AG04449 (cell line): Measurements from ENCODE around the gene HAPSTR1.

ENCODE experiments used
- CTCF ChIA-PET: fragments of 350-600 bp; formaldehyde crosslinking; extraction: SDS; loops from one replicate; lab custom pipeline; 2021; ENCODE audit warnings: antibody characterized with exemption; lab: Yijun Ruan, JAX
- POLR2A ChIA-PET: fragments of 400-600, 350-600 bp; formaldehyde crosslinking; extraction: SDS; loops from one replicate; lab custom pipeline; 2020; ENCODE audit warnings: antibody characterized with exemption, inconsistent platforms; lab: Yijun Ruan, JAX
- DNase-seq: peaks from one replicate; pipeline ENCODE4 v3.0.0-alpha.2; 2010; ENCODE audit warnings: low read depth, low spot score
- H3K4me3 ChIP-seq: 2 replicates; pipeline ENCODE4 v1.5.1; 2011; ENCODE audit warnings: low read depth, mild to moderate bottlenecking, control low read depth, low read length
- CTCF ChIP-seq: IDR thresholded peaks from one replicate; pipeline ENCODE4 v1.5.1; 2011; ENCODE audit warnings: mild to moderate bottlenecking, moderate library complexity, low read length, control low read depth, inconsistent platforms; ENCODE audit not compliant: insufficient read depth; ENCODE audit errors: missing control alignments

The HAPSTR1 gene

DNA sequence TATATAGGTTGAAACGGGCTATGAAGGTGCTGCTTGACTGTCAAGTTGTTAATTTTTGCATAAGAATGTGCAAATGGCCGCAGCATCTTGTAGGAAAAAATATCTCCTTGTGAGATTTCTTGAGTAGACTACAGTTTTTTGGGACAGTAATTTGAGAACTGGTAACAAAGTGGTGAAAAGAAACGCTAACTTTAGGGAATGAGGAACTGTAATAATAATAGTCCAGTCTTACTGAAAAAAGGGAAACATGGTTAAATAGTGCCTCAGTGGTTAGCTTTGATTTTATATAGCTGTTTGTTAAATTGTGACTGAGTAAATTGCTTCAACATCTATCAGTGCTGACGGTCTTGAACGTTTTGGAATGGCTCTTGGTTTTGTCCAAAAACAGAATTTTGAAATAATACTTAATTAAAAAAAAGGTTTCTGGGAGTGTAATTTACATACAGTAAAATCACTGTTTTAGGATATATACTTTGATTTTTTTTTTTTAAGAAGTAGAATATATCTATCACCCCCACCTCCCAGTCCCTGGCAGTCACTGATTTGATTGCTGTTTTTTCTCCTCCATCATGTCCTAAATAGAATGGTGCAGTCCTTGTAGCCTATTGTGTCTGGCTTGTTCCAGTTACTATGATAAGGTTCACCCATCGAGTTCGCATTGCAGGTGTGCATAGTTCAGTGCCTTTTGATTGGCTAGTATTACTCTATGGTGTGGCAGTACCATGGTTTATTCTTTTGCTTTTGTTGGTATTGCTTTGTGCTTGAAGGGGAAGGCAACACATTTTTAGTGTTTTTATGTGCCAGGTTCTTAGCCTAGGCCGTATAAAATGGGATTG is 2.8 kb downstream of the HAPSTR1 start:
- DNase-seq, result no peak
- POLR2A ChIA-PET, result interaction anchor here (1.4 kb wide), 1 partner anchor 17 kb away, joined by 6 read pairs; no protein-coding TSS in a partner anchor
- TF ChIP-seq CTCF, result no peak

DNA sequence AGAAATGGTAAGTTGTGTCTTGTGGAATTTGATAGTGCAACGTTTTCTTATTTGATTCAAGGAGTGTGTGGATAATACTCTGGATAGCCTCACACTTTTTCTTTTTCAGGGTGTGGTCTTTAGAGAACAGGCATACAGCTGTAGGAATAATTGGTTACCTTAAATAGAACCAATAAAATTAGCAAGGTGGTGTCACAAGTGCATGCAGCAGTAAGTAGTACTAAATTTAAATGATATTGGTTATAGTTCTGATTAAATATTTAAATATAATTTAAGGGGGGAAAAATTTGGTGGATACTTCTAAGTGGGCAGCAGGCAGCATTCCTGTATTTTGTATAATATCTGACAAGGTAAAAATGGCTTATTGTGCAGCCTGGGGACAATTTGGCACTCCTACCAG is 3.7 kb downstream of the HAPSTR1 start:
- CTCF ChIA-PET, result interaction anchor here (0.8 kb wide), 1 partner anchor 86 kb away, joined by 3 read pairs; no protein-coding TSS in a partner anchor
- no peak for TF ChIP-seq CTCF
- H3K4me3 ChIP-seq, result peak overlapping the region; percentile 93
- no peak for DNase-seq
- POLR2A ChIA-PET, result interaction anchor here (0.5 kb wide), 1 partner anchor 39 kb away, joined by 4 read pairs; no protein-coding TSS in a partner anchor

More for the DNA sequence above, 2.8 kb downstream of the HAPSTR1 start:
- H3K4me3 ChIP-seq, result peak overlapping the region; percentile 93
- CTCF ChIA-PET, result interaction anchor here (0.6 to 1.9 kb wide), 3 partner anchors 85 to 190 kb away, joined by 3 to 6 read pairs (median 3); no protein-coding TSS in a partner anchor

GRCh38 chr16:9095656-9096397 is 4.4 kb downstream of the HAPSTR1 start:
- DNase-seq, result no peak
- CTCF ChIA-PET, result interaction anchor here (1.7 to 2.0 kb wide), 2 partner anchors 87 to 99 kb away, joined by 3 to 7 read pairs; no protein-coding TSS in a partner anchor

GRCh38 chr16:9096416-9096952 is 5.0 kb downstream of the HAPSTR1 start:
- H3K4me3 ChIP-seq, result no peak overlapping the region
- ChIA-PET CTCF (interaction anchor here (1.7 to 2.0 kb wide), 2 partner anchors 88 to 100 kb away, joined by 3 to 7 read pairs; no protein-coding TSS in a partner anchor), POLR2A (no interaction called here)
- no peak for DNase-seq
- TF ChIP-seq CTCF, result no peak

More at GRCh38 chr16:9095656-9096397, 4.4 kb downstream of the HAPSTR1 start:
- H3K4me3 ChIP-seq, result 0 out of 2 replicates have a peak overlapping the region, but pooled peaks have one; percentile 6
- no peak for TF ChIP-seq CTCF
- POLR2A ChIA-PET, result interaction anchor here (0.5 kb wide), 1 partner anchor 38 kb away, joined by 4 read pairs; no protein-coding TSS in a partner anchor

DNA sequence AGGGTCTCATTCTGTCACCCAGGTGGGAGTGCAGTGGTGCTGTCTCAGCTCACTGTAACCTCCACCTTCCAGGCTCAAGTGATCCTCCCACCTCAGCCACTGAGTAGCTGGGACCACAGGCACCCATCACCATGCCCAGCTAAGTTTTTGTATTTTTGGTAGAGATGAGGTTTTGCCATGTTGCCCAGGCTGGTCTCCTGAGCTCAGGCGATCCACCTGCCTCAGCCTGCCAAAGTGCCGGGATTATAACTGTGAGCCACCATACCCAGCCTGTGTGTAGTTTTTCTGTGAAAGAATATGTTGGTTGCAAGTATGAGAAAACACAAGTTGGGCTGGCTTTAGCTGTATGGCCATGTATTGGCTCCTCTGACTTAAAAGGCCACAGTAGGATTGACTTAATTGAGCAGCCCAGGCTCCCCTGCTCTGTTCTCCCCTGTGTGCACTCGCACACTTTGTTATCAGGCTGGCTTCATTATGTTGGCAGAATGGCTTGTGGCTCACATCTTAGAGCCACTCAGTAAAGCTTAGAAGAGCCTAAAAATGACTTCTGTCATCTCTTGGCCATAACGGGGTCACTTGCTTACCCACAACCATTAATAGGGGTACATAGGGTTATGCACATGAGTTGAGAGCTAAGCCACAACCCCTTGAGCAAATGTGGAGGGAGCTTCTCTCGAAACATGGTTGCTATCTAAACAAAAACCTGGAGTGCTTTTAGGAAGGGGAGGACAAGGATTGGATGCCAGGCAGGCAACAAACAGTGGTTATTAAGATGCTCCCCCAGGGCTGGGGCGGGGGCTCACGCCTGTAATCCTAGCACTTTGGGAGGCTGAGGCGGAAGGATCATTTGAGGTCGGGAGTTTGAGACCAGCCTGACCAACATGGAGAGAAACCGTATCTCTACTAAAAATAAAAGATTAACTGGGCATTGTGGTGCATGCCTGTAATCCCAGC is 6.1 kb downstream of the HAPSTR1 start:
- ChIA-PET POLR2A (no interaction called here), CTCF (interaction anchor here (1.2 to 2.0 kb wide), 3 partner anchors 37 to 101 kb away, joined by 3 to 7 read pairs (median 3); no protein-coding TSS in a partner anchor)
- no peak for DNase-seq
- no peak overlapping the region for H3K4me3 ChIP-seq
- TF ChIP-seq CTCF, result no peak
